ENCODE results near the gene TSHZ1. TPM values are rescaled to one million over a fixed set of nuclear protein-coding genes. Genes with fewer than 3 reads are reported as not detected.

The TSHZ1 gene
- total RNA-seq, 1 donor from 2014 or later: 8.0 TPM

DNA sequence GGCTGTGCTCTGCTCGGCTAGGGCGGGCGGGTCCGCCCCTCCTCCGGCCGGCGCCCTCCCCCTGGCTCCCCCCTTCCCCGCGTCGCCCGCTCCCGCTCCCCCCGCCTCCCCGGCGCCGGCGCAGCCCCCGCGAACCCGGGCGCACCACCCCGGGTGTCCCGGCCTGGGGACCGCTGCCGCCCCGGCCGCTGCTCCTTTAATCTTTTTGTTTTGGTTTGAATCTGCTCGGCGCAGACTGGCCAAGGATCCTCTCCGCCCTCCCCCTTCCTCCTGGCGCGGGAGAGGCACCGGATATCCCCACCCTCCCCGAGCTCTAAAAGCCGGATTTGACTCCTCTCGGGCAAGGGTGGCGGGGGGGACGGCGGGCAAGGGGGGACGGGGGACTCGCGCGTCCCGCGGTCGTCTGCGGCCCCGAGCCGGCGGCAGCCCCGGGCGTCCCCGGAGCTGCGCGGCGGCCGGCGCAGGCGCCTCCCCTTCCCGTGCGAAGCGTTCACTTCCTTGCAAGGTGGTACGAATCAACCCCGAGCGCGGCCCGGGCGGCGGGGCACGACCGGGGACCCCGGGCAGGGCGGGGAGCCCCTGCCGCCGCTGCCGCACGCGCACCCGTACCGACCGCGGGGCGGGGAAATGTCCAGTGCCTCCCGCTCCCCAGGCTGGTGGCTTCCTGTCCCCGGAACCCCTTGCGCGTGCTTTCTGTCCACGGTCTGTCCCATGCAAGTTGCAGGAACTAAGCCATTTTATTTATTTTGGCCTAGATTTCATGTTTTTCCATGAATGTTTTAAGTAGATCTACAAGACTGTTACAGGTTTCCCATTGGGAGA lies 1.3 kb upstream of the TSHZ1 start, which contains the start of gene PTGR3:
TSS of gene PTGR3 (minus strand) at position 11 of the 822 bp plus-strand sequence. CDS start 81 bp downstream, outside the sequence.
- DNase-seq (ENCODE audit: low spot score): no peak
- peak within 1 kb of the TSS; percentile 87 for H3K27ac Mint-ChIP-seq (ENCODE audit: unreplicated experiment)
- no peaks in the 10 kb centered on the region for H3K36me3 Mint-ChIP-seq (ENCODE audit: low read depth)
- peaks cover 57% of the 10 kb centered on the region for H3K4me1 Mint-ChIP-seq (ENCODE audit: low read depth)
- peak within 1 kb of the TSS; percentile 98 for H3K4me3 Mint-ChIP-seq (ENCODE audit: unreplicated experiment)
- peaks cover 22% of the 10 kb centered on the region for H3K27me3 Mint-ChIP-seq (ENCODE audit: low read depth)
- TF ChIP-seq, protein P1, sequence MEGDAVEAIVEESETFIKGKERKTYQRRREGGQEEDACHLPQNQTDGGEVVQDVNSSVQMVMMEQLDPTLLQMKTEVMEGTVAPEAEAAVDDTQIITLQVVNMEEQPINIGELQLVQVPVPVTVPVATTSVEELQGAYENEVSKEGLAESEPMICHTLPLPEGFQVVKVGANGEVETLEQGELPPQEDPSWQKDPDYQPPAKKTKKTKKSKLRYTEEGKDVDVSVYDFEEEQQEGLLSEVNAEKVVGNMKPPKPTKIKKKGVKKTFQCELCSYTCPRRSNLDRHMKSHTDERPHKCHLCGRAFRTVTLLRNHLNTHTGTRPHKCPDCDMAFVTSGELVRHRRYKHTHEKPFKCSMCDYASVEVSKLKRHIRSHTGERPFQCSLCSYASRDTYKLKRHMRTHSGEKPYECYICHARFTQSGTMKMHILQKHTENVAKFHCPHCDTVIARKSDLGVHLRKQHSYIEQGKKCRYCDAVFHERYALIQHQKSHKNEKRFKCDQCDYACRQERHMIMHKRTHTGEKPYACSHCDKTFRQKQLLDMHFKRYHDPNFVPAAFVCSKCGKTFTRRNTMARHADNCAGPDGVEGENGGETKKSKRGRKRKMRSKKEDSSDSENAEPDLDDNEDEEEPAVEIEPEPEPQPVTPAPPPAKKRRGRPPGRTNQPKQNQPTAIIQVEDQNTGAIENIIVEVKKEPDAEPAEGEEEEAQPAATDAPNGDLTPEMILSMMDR (IDR thresholded peaks at IDR 0.05): no peak
- H3K9me3 Mint-ChIP-seq (ENCODE audit: low read depth): no peaks in the 10 kb centered on the region

DNA sequence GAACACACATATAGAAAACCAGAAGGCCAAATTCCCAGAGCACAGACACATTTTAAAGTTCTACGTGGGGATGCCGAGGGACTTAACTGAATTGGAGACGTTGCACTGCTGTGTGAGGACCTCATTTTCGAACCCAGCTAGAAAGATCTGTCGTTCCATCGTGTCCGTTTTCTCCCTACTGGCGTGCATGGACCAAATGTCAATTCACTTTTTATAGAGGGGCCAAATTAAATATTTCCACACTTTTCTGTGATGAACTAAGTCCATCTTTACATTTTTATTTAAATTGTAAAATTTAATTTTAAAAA lies 692 bp upstream of the TSHZ1 start:
- no peaks in the 10 kb centered on the region for H3K9me3 Mint-ChIP-seq (ENCODE audit: low read depth)
- peak overlapping the region; percentile 98 for H3K4me3 Mint-ChIP-seq (ENCODE audit: unreplicated experiment)
- DNase-seq (ENCODE audit: low spot score): no peak
- H3K36me3 Mint-ChIP-seq (ENCODE audit: low read depth): no peaks in the 10 kb centered on the region
- H3K27ac Mint-ChIP-seq (ENCODE audit: unreplicated experiment): peak overlapping the region; percentile 87
- peaks cover 56% of the 10 kb centered on the region for H3K4me1 Mint-ChIP-seq (ENCODE audit: low read depth)
- peaks cover 21% of the 10 kb centered on the region for H3K27me3 Mint-ChIP-seq (ENCODE audit: low read depth)
- TF ChIP-seq, protein P1 (IDR thresholded peaks at IDR 0.05): no peak

DNA sequence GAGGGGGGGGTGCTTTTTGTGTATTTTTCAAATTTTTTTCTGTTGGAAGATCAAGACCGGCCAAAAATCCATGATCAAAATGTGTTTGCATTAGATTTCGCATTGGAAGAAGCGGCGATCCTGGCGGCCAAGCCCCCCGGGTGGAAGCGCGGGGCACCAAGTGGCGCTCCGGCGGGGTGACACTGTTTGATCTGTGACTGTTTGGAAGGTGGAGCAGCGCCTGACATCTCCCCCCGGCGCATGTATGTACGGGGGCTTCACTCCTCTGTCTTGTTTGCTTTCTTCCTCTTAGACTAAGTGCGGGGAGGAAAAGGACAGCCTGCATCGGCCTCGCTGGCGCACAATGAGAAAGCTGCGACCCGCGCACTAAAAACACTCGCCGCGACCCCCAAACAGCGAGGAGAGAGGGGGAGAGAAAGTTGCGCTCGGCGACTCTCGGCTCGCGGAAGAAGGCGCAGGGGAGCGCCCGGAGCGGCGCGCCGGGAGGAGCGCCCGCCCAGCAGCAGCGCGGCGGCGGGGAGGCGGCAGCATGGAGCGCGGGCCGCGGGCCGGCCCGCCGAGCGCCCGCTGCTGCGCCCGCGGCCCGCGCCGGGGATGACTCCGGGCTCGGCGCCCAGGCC lies 515 bp downstream of the TSHZ1 start:
- TF ChIP-seq, protein P1 (IDR thresholded peaks at IDR 0.05): no peak
- Mint-ChIP-seq H3K9me3 (ENCODE audit: low read depth) (no peaks in the 10 kb centered on the region), H3K4me1 (ENCODE audit: low read depth) (peaks cover 46% of the 10 kb centered on the region), H3K27ac (ENCODE audit: unreplicated experiment) (peak overlapping the region; percentile 86), H3K4me3 (ENCODE audit: unreplicated experiment) (peak overlapping the region; percentile 98), H3K27me3 (ENCODE audit: low read depth) (peaks cover 10% of the 10 kb centered on the region), H3K36me3 (ENCODE audit: low read depth) (peaks cover 2% of the 10 kb centered on the region)
- DNase-seq (ENCODE audit: low spot score): no peak

GRCh38 chr18:75211626-75211952 lies 992 bp downstream of the TSHZ1 start:
- H3K27me3 Mint-ChIP-seq (ENCODE audit: low read depth): peaks cover 6% of the 10 kb centered on the region
- no peak for DNase-seq (ENCODE audit: low spot score)
- H3K4me3 Mint-ChIP-seq (ENCODE audit: unreplicated experiment): no peak overlapping the region
- no peak overlapping the region for H3K27ac Mint-ChIP-seq (ENCODE audit: unreplicated experiment)
- peaks cover 46% of the 10 kb centered on the region for H3K4me1 Mint-ChIP-seq (ENCODE audit: low read depth)
- peaks cover 2% of the 10 kb centered on the region for H3K36me3 Mint-ChIP-seq (ENCODE audit: low read depth)
- TF ChIP-seq, protein P1 (IDR thresholded peaks at IDR 0.05): no peak
- no peaks in the 10 kb centered on the region for H3K9me3 Mint-ChIP-seq (ENCODE audit: low read depth)

DNA sequence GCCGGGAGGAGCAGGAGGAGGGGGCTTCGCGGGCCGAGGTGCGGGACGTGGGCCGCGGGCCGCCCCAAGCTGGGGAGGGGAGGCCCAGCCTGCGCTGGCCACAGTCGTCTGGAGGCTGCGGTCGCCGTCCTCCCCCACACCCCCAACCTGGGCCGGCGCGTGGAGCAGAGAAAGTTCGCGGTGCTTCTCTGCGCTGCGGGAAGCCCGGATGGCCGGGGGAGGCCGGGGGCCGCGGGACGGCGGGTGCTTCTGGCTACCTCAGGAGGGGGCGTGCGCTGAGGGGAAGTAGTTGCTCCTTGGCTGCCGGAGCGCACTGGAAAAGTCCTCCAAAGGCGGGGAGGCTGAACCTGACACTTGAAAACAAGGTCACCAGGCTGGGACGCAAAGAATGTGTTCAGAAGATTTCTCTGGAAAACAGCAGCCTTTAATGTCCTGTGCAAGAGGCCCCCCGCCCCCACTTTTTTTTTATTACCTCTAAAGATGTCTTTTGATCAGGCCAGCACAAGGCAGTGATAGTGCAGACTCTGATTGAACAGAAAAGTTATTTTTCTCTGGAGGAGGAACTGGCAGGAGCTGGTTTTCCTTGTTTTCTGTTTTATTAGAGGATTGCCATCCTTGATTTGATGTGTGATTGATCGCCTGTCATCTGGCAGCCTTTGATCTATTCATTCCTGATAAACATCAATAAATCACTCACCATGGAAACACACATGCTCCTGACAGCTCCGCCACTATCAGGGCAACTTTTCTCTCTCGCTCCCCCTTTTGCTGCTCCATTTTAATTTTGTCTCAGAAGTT lies 1.6 kb downstream of the TSHZ1 start:
- Mint-ChIP-seq H3K27me3 (ENCODE audit: low read depth) (peaks cover 5% of the 10 kb centered on the region), H3K9me3 (ENCODE audit: low read depth) (no peaks in the 10 kb centered on the region), H3K36me3 (ENCODE audit: low read depth) (peaks cover 2% of the 10 kb centered on the region), H3K27ac (ENCODE audit: unreplicated experiment) (peak overlapping the region; percentile 70), H3K4me3 (ENCODE audit: unreplicated experiment) (peak overlapping the region; percentile 71), H3K4me1 (ENCODE audit: low read depth) (peaks cover 46% of the 10 kb centered on the region)
- no peak for DNase-seq (ENCODE audit: low spot score)
- TF ChIP-seq, protein P1 (IDR thresholded peaks at IDR 0.05): no peak

All from chondrocyte (in vitro differentiated cells).